IMR-90 (cell line): ENCODE measurements around the gene HADHB. TPM values are rescaled to one million over a fixed set of nuclear protein-coding genes. Genes with fewer than 3 reads are reported as not detected.

Experiments
- ATAC-seq: fragments of 200-7000 bp; cut with Tn5 transposase; 2 replicates; pipeline ENCODE4 v1.9.1; 2020; ENCODE audit warnings: low read depth, mild to moderate bottlenecking, moderate library complexity
- BruUV-seq: library from RNA; stranded (reverse); fragments of 400-500 nt; replicated peaks from 2 replicates; lab custom pipeline; 2021; lab: Mats Ljungman, UMichigan
- CTCF ChIA-PET: fragments of 300-600 bp; formaldehyde crosslinking; extraction: SDS; loops from one replicate; lab custom pipeline; 2021; ENCODE audit warnings: antibody characterized with exemption; lab: Yijun Ruan, JAX
- POLR2A ChIA-PET: fragments of 300-600 bp; sonication (Branson Sonifier 250); formaldehyde crosslinking; loops from one replicate; lab custom pipeline; 2022; ENCODE audit warnings: antibody characterized with exemption; ENCODE audit not compliant: unreplicated experiment; lab: Charles Lee
- DNase-seq: peaks from one replicate; pipeline ENCODE4 v3.0.0; 2013
- H2AFZ ChIP-seq: replicated peaks from 2 replicates; pipeline ENCODE3; 2013; ENCODE audit warnings: low read length, mild to moderate bottlenecking; ENCODE audit not compliant: poor library complexity
- H2AK5ac ChIP-seq: 2 replicates; pipeline ENCODE4 v1.6.1; 2013; ENCODE audit warnings: low read depth, low read length, inconsistent platforms
- H2AK9ac ChIP-seq: replicated peaks from 2 replicates; pipeline ENCODE3; 2013; ENCODE audit warnings: mild to moderate bottlenecking, low read depth, low read length, moderate library complexity; ENCODE audit not compliant: poor library complexity
- H2BK120ac ChIP-seq: 2 replicates; pipeline ENCODE4 v1.6.1; 2013; ENCODE audit warnings: low read depth, low read length, inconsistent platforms
- H2BK15ac ChIP-seq: 3 replicates; pipeline ENCODE4 v1.6.1; 2013; ENCODE audit warnings: low read depth, low read length, inconsistent platforms
- H2BK20ac ChIP-seq: 2 replicates; pipeline ENCODE4 v1.6.1; 2013; ENCODE audit warnings: low read depth, mild to moderate bottlenecking, inconsistent platforms, low read length, moderate library complexity
- H2BK5ac ChIP-seq: 2 replicates; pipeline ENCODE4 v1.6.1; 2013; ENCODE audit warnings: mild to moderate bottlenecking, low read depth, low read length, inconsistent platforms; ENCODE audit not compliant: poor library complexity, severe bottlenecking
- H3K14ac ChIP-seq: replicated peaks from 2 replicates; pipeline ENCODE4 v1.6.1; 2013; ENCODE audit warnings: low read depth, low read length, inconsistent platforms
- H3K18ac ChIP-seq: 2 replicates; pipeline ENCODE4 v1.6.1; 2013; ENCODE audit warnings: low read depth, low read length, control low read depth
- H3K23ac ChIP-seq: 2 replicates; pipeline ENCODE4 v1.6.1; 2013; ENCODE audit warnings: low read depth, low read length, inconsistent platforms
- H3K27ac ChIP-seq: 2 replicates; pipeline ENCODE4 v1.5.1; 2013; ENCODE audit warnings: mild to moderate bottlenecking, control low read depth, low read length; ENCODE audit not compliant: insufficient read depth
- H3K27me3 ChIP-seq: 2 replicates; pipeline ENCODE4 v1.6.1; 2013; ENCODE audit warnings: low read length; ENCODE audit not compliant: control insufficient read depth, insufficient read depth
- H3K36me3 ChIP-seq: 2 replicates; pipeline ENCODE4 v1.6.1; 2013; ENCODE audit warnings: low read length, mixed read lengths; ENCODE audit not compliant: control insufficient read depth, insufficient read depth
- H3K4ac ChIP-seq: 2 replicates; pipeline ENCODE4 v1.6.1; 2013; ENCODE audit warnings: low read depth, low read length, inconsistent platforms
- H3K4me1 ChIP-seq: 2 replicates; pipeline ENCODE4 v1.6.1; 2013; ENCODE audit warnings: low read length, mixed read lengths; ENCODE audit not compliant: control insufficient read depth, insufficient read depth
- H3K4me2 ChIP-seq: 2 replicates; pipeline ENCODE4 v1.6.1; 2013; ENCODE audit warnings: low read depth, mild to moderate bottlenecking, control low read depth, low read length, moderate library complexity
- H3K4me3 ChIP-seq: 2 replicates; pipeline ENCODE4 v1.5.1; 2013; ENCODE audit warnings: low read depth, mild to moderate bottlenecking, control low read depth, low read length, moderate library complexity; ENCODE audit not compliant: insufficient read depth
- H3K56ac ChIP-seq: 2 replicates; pipeline ENCODE4 v1.6.1; 2013; ENCODE audit warnings: low read length, inconsistent platforms; ENCODE audit not compliant: insufficient read depth; ENCODE audit errors: extremely low read depth
- H3K79me1 ChIP-seq, 2 experiments: 2 replicates each; pipeline ENCODE4 v1.6.1; 2013; ENCODE audit warnings: low read length in 2 of 2, inconsistent platforms in 1 of 2, low read depth in 1 of 2
- H3K9ac ChIP-seq: 2 replicates; pipeline ENCODE4 v1.6.1; 2013; ENCODE audit warnings: low read depth, low read length, control low read depth
- H3K9me1 ChIP-seq: 2 replicates; pipeline ENCODE4 v1.6.1; 2013; ENCODE audit warnings: low read length, inconsistent platforms; ENCODE audit not compliant: insufficient read depth
- H3K9me3 ChIP-seq: 2 replicates; pipeline ENCODE4 v1.6.1; 2013; ENCODE audit warnings: low read length; ENCODE audit not compliant: control insufficient read depth, insufficient read depth
- H4K20me1 ChIP-seq: 2 replicates; pipeline ENCODE4 v1.6.1; 2013; ENCODE audit warnings: low read length, inconsistent platforms; ENCODE audit not compliant: insufficient read depth
- H4K5ac ChIP-seq: 2 replicates; pipeline ENCODE4 v1.6.1; 2013; ENCODE audit warnings: mild to moderate bottlenecking, low read depth, low read length, control low read depth
- H4K8ac ChIP-seq, 2 experiments: 2 replicates each; pipeline ENCODE4 v1.6.1; 2013; ENCODE audit warnings: low read depth in 2 of 2, low read length in 2 of 2, control low read depth in 1 of 2, inconsistent platforms in 1 of 2
- H4K91ac ChIP-seq: 2 replicates; pipeline ENCODE4 v1.6.1; 2013; ENCODE audit warnings: low read depth, low read length, inconsistent platforms; ENCODE audit not compliant: insufficient read depth
- BHLHE40 ChIP-seq: fragments of 150-350 bp; IDR thresholded peaks from 2 replicates; pipeline ENCODE4 v1.6.1; 2016; ENCODE audit warnings: mild to moderate bottlenecking, low read depth, low read length
- CEBPB ChIP-seq: IDR thresholded peaks from 2 replicates; pipeline ENCODE4 v1.6.1; 2012; ENCODE audit warnings: low read depth, low read length, improper control_type of control experiment
- MAFK ChIP-seq: IDR thresholded peaks from 2 replicates; pipeline ENCODE4 v1.6.1; 2012; ENCODE audit warnings: low read depth, low read length, improper control_type of control experiment
- MAZ ChIP-seq: IDR thresholded peaks from 2 replicates; pipeline ENCODE4 v1.6.1; 2012; ENCODE audit warnings: low read depth, mild to moderate bottlenecking, low read length, improper control_type of control experiment, moderate library complexity, borderline replicate concordance
- MXI1 ChIP-seq: IDR thresholded peaks from 2 replicates; pipeline ENCODE4 v1.6.1; 2012; ENCODE audit warnings: low read depth, mild to moderate bottlenecking, low read length, moderate library complexity, borderline replicate concordance
- RCOR1 ChIP-seq: IDR thresholded peaks from 2 replicates; pipeline ENCODE4 v1.6.1; 2012; ENCODE audit warnings: mild to moderate bottlenecking, low read length, improper control_type of control experiment; ENCODE audit not compliant: insufficient replicate concordance
- RFX5 ChIP-seq: IDR thresholded peaks from 2 replicates; pipeline ENCODE4 v1.8.0; 2012; ENCODE audit warnings: low read depth, mild to moderate bottlenecking, low read length, moderate library complexity
- SMC3 ChIP-seq: fragments of 150-350 bp; IDR thresholded peaks from 2 replicates; pipeline ENCODE4 v1.6.1; 2016; ENCODE audit warnings: low read depth, mild to moderate bottlenecking, antibody characterized with exemption, low read length, moderate library complexity
- WGBS, 2 experiments: methylation state at CpG; one replicate each; pipeline versions ENCODE4 v1.1.5 to v1.1.7; 2013; ENCODE audit warnings: missing lambda C conversion rate in 2 of 2; ENCODE audit not compliant: insufficient read length in 1 of 2; ENCODE audit errors: extremely low coverage in 2 of 2; 5-methylcytosine and 5-hydroxymethylcytosine counted together
- dilution Hi-C: fragments of 300-500 bp; cut with HindIII; formaldehyde crosslinking; loops from one replicate; pipeline ENCODE4 v1.14.3; 2018; ENCODE audit warnings: low sequenced_read_pairs; ENCODE audit not compliant: unreplicated experiment
- in situ Hi-C: fragments of 300-500 bp; cut with MboI; formaldehyde crosslinking; loops from 3 replicates; pipeline ENCODE4 v1.14.3; 2019; ENCODE audit warnings: low sequenced_read_pairs, inconsistent platforms, mixed read lengths
- intact Hi-C: fragments of 100-400 bp; cut with micrococcal nuclease; formaldehyde crosslinking; loops from 2 replicates; pipeline ENCODE4 v1.10.0; 2022
- polyA plus RNA-seq, 3 experiments: library from polyadenylated mRNA; depleted of rRNA; stranded (reverse); fragments of >200 nt; gene quantifications; 2 replicates each; pipeline ENCODE4 v1.2.3, GENCODE V29; 2012; ENCODE audit warnings: low replicate concordance in 1 of 3
- total RNA-seq: library from RNA; depleted of rRNA; stranded (reverse); fragments of >200 nt; gene quantifications from 2 replicates; pipeline ENCODE4 v1.2.3, GENCODE V29; 2012
- TF ChIP-seq, protein P1 (sequence below): conservative IDR thresholded peaks from 2 replicates; pipeline ENCODE4 v1.5.1; 2012; ENCODE audit warnings: mild to moderate bottlenecking, low read depth, low read length, improper control_type of control experiment
- TF ChIP-seq, protein P2 (sequence below): fragments of 150-350 bp; IDR thresholded peaks from 2 replicates; pipeline ENCODE4 v1.6.1; 2016; ENCODE audit warnings: low read depth, mild to moderate bottlenecking, low read length, moderate library complexity, borderline replicate concordance
- TF ChIP-seq, protein P3 (sequence below): fragments of 150-350 bp; IDR thresholded peaks from 2 replicates; pipeline ENCODE4 v1.6.1; 2017; ENCODE audit warnings: mild to moderate bottlenecking, antibody characterized with exemption, low read length, low read depth

The HADHB gene
- total and polyA plus RNA-seq, 2 of the 4 experiments (the other 2 are of a cell fraction) = 67.9 to 79.8 TPM

DNA sequence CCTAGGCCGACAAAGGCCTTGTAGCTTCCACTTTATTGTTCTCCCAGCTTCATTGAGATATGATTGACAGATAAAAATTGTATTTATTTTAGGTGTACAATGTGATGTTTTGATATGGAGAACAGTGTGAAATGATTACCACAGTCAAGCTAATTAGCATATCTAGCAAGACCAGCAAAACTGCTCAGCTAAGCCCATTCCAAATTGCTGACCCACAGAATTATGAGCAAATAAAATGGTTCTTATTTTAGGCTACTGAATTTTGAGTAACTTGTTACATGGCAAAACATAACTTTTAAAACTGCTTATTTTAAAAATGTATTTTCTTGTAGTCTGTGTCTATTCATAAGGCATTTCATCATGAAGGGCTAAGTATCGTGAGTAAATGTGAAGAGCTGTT, 92.6 kb downstream of the HADHB start:
- ATAC-seq (no peak), DNase-seq (no peak)
- H3K4me3 ChIP-seq = no peak overlapping the region
- no TSS peak for BruUV-seq
- no peak overlapping the region for H3K4me2 ChIP-seq
- no peaks in the 10 kb centered on the region for H3K4me1 ChIP-seq
- dilution Hi-C loops (no loop called here), in situ Hi-C loops (loop anchor here (25.0 kb wide), 1 partner anchor 375 kb away; no protein-coding TSS in a partner anchor), intact Hi-C loops (no loop called here)
- H4K20me1 ChIP-seq = no peaks in the 10 kb centered on the region
- H4K91ac ChIP-seq = no peak overlapping the region
- no peak overlapping the region for H2BK20ac ChIP-seq
- H4K5ac ChIP-seq = no peak overlapping the region
- no peak overlapping the region for H3K14ac ChIP-seq
- H2AK5ac ChIP-seq = no peak overlapping the region
- no peaks in the 10 kb centered on the region for H3K9me3 ChIP-seq
- H3K27me3 ChIP-seq = peaks cover 11% of the 10 kb centered on the region
- CTCF ChIA-PET = no interaction called here
- H3K23ac ChIP-seq = no peak overlapping the region
- no CpG with 5 or more reads among the region's 2 CpGs for WGBS, 2 experiments
- H3K9ac ChIP-seq = no peak overlapping the region
- no peak overlapping the region for H2BK120ac ChIP-seq
- H2AK9ac ChIP-seq = no peak overlapping the region
- no peaks in the 10 kb centered on the region for H3K79me1 ChIP-seq
- H4K8ac ChIP-seq = no peak overlapping the region
- no peak overlapping the region for H2BK15ac ChIP-seq
- no peak overlapping the region for H3K4ac ChIP-seq
- POLR2A ChIA-PET = no interaction called here
- H3K56ac ChIP-seq = no peak overlapping the region
- no peak overlapping the region for H2AFZ ChIP-seq
- no peak overlapping the region for H3K27ac ChIP-seq
- no peak overlapping the region for H3K18ac ChIP-seq
- no peak overlapping the region for H2BK5ac ChIP-seq
- H3K36me3 ChIP-seq = no peaks in the 10 kb centered on the region
- H3K9me1 ChIP-seq = no peaks in the 10 kb centered on the region
- TF ChIP-seq CEBPB = no peak
- no peak for TF ChIP-seq RFX5
- TF ChIP-seq, protein P1, sequence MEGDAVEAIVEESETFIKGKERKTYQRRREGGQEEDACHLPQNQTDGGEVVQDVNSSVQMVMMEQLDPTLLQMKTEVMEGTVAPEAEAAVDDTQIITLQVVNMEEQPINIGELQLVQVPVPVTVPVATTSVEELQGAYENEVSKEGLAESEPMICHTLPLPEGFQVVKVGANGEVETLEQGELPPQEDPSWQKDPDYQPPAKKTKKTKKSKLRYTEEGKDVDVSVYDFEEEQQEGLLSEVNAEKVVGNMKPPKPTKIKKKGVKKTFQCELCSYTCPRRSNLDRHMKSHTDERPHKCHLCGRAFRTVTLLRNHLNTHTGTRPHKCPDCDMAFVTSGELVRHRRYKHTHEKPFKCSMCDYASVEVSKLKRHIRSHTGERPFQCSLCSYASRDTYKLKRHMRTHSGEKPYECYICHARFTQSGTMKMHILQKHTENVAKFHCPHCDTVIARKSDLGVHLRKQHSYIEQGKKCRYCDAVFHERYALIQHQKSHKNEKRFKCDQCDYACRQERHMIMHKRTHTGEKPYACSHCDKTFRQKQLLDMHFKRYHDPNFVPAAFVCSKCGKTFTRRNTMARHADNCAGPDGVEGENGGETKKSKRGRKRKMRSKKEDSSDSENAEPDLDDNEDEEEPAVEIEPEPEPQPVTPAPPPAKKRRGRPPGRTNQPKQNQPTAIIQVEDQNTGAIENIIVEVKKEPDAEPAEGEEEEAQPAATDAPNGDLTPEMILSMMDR = no peak
- no peak for TF ChIP-seq BHLHE40
- TF ChIP-seq MAFK = no peak
- no peak for TF ChIP-seq MXI1
- TF ChIP-seq SMC3 = no peak
- TF ChIP-seq, protein P2, sequence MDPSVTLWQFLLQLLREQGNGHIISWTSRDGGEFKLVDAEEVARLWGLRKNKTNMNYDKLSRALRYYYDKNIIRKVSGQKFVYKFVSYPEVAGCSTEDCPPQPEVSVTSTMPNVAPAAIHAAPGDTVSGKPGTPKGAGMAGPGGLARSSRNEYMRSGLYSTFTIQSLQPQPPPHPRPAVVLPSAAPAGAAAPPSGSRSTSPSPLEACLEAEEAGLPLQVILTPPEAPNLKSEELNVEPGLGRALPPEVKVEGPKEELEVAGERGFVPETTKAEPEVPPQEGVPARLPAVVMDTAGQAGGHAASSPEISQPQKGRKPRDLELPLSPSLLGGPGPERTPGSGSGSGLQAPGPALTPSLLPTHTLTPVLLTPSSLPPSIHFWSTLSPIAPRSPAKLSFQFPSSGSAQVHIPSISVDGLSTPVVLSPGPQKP = no peak
- TF ChIP-seq, protein P3, sequence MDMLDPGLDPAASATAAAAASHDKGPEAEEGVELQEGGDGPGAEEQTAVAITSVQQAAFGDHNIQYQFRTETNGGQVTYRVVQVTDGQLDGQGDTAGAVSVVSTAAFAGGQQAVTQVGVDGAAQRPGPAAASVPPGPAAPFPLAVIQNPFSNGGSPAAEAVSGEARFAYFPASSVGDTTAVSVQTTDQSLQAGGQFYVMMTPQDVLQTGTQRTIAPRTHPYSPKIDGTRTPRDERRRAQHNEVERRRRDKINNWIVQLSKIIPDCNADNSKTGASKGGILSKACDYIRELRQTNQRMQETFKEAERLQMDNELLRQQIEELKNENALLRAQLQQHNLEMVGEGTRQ = no peak
- no peak for TF ChIP-seq MAZ
- no peak for TF ChIP-seq RCOR1
